GM06990 (cell line): ENCODE measurements around the gene NCSTN.

Source experiments
- DNase-seq: peaks from one replicate; pipeline ENCODE4 v3.0.0-alpha.2; 2011; ENCODE audit not compliant: insufficient read length; ENCODE audit errors: extremely low read depth
- H3K27me3 ChIP-seq: replicated peaks from 2 replicates; pipeline ENCODE4 v1.6.0; 2011; ENCODE audit warnings: low read length; ENCODE audit not compliant: control insufficient read depth, insufficient read depth
- H3K36me3 ChIP-seq: 2 replicates; pipeline ENCODE4 v1.5.1; 2011; ENCODE audit warnings: low read length; ENCODE audit not compliant: control insufficient read depth, insufficient read depth
- H3K4me3 ChIP-seq: replicated peaks from 2 replicates; pipeline ENCODE4 v1.5.1; 2011; ENCODE audit warnings: low read depth, mild to moderate bottlenecking, control low read depth, low read length
- CTCF ChIP-seq: IDR thresholded peaks from 2 replicates; pipeline ENCODE4 v1.5.1; 2011; ENCODE audit warnings: low read length, control low read depth, mild to moderate bottlenecking, inconsistent platforms; ENCODE audit not compliant: insufficient read depth, poor library complexity, severe bottlenecking

NCSTN gene

DNA sequence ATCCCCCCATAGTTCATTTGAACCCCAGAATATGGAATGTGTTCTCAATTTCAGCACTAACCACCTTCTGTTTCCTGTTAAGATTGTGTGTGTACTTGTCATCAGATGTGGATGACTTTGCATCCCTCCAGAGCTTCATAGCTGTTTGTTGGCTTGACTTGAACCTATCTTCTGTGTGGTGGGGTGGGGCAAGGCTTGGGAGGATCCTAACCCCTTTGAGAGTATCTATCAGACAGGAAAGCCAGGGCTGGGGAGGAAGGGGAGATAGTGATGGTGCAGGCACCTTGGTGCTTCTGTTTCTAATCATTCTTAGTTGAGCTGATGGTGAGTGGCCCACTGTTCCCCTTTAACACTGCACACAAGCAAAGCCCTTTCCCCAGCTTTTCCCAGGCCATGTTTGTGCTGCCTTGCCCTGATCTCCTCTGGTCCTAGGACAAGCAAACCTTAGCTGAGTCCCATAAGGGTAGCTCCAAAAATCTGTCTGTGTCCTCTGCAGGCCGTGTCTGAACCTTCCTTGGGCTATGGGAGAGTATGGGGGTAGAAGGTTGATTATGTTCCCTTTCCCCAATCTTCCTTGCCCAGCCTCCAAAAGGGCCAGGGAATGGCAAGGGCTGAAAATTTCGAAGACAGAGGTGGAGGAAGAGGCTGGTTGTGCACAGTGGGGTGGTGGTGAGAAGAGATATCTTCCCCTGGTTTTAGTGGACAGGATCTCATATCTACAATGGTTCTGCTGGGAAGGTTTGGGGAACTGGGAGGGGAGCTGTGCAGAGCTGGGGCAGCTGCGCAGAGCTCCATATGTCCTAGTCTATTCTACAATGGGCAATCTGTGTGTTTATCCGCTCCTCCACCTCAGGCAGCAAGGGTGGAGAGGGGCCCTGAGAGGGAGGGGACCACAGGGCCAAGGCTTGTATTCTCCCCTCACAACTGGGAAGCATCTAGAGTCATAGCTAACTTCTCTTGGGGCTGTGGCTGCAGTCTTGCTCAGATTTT lies 25.0 kb downstream of the NCSTN start:
- Histone ChIP-seq H3K4me3 (no peak overlapping the region), H3K27me3 (no peaks in the 10 kb centered on the region), H3K36me3 (no peaks in the 10 kb centered on the region; the same call in 1 of the 2 replicates)
- DNase-seq = no peak
- no peak for TF ChIP-seq CTCF

DNA sequence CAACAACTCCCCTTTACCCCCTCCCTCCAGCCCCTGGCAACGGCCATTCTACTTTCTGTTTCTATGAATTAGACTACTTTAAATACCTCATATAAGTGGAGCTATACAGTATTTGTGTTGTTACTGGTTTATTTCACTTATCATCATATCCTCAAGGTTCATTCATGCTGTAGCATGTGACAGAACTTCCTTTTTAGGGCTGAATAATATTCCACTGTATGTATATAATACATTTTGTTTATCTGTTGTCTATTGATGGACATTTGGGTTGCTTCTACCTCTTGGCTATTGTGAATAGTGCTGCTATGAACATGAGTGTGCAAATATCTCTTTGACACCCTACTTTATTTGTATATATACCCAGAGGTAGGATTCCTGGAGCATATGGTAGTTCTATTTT lies 25.9 kb downstream of the NCSTN start:
- H3K36me3 ChIP-seq = no peaks in the 10 kb centered on the region; the same call in 1 of the 2 replicates
- no peak for TF ChIP-seq CTCF
- no peak for DNase-seq
- H3K4me3 ChIP-seq = no peak overlapping the region
- H3K27me3 ChIP-seq = no peaks in the 10 kb centered on the region

DNA sequence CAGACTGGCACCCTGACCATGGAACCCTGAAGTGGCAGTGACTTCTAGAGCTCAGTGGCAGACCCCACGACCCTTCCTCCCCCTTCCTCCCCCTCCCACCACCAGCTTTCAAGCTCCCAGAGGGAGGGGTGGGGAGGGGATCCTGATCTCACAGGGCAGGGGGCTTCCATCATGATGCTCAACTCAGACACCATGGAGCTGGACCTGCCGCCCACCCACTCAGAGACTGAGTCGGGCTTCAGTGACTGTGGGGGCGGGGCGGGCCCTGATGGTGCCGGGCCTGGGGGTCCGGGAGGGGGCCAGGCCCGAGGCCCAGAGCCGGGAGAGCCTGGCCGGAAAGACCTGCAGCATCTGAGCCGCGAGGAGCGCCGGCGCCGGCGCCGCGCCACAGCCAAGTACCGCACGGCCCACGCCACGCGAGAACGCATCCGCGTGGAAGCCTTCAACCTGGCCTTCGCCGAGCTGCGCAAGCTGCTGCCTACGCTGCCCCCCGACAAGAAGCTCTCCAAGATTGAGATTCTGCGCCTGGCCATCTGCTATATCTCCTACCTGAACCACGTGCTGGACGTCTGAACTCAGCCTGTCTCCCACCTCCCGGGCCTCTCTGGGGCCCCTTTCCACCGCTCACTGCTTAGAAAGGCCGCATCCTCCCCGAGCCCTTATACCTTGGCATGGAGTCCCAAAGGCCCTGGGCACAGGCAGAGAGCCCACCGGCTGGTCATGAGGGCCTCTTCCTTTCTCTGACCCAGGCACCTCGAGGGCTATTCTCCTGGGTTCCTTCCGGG lies 27.6 kb downstream of the NCSTN start:
- Histone ChIP-seq H3K4me3 (no peak overlapping the region), H3K36me3 (no peaks in the 10 kb centered on the region), H3K27me3 (no peaks in the 10 kb centered on the region)
- TF ChIP-seq CTCF = no peak
- DNase-seq = no peak

DNA sequence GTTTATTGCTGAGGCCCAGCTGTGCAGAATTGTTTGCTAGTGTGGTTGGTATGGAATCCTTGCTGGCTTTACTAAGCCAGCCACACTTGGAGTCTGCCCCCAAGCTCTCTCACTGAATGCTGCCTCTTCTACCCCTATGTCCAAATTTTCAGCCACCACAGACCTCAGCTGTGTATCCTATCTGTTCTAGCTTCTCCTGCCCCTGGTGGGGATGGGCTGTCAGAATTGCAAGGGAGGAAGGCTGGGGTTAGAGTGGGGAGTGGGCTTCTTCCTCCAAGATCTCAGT lies 28.1 kb downstream of the NCSTN start:
- H3K4me3 ChIP-seq = no peak overlapping the region
- TF ChIP-seq CTCF = no peak
- no peaks in the 10 kb centered on the region for H3K36me3 ChIP-seq
- H3K27me3 ChIP-seq = no peaks in the 10 kb centered on the region
- DNase-seq = no peak

DNA sequence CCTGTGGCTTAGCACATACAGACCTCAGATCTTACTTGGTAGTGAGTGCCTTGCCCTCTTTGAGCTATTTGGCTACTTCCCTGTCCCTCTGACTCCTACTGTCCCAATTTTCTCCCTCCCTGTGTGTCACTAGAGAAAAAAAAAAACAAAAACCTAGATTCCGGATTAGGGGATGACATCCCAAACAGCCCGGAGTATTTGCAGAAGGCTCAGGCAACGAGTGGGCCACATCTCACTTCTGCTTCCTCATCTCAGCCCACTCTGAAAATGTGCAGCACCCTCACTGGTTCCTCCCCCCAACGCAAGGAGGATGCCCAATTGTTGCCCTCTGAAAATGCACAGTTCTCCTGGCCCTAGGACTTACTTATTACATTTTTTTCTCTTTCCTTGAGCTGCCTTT lies 28.6 kb downstream of the NCSTN start:
- H3K4me3 ChIP-seq = no peak overlapping the region
- DNase-seq = no peak

More for the DNA sequence above, 28.6 kb downstream of the NCSTN start:
- no peaks in the 10 kb centered on the region for H3K36me3 ChIP-seq
- no peak for TF ChIP-seq CTCF
- no peaks in the 10 kb centered on the region for H3K27me3 ChIP-seq
